HFF-Myc (cell line): ENCODE data around the gene ADARB2.

ENCODE experiments used
- DNase-seq: peaks from one replicate; pipeline ENCODE4 v3.0.0-alpha.2; 2011; ENCODE audit warnings: low read depth; ENCODE audit errors: extremely low read depth
- H3K4me3 ChIP-seq: replicated peaks from 2 replicates; pipeline ENCODE4 v1.5.1; 2011; ENCODE audit warnings: low read depth, mild to moderate bottlenecking, control low read depth, low read length
- TF ChIP-seq, protein P1 (sequence below): IDR thresholded peaks from 2 replicates; pipeline ENCODE4 v1.5.1; 2012; ENCODE audit warnings: mild to moderate bottlenecking, low read depth, low read length, control low read depth; ENCODE audit errors: missing control alignments

ADARB2 gene

DNA sequence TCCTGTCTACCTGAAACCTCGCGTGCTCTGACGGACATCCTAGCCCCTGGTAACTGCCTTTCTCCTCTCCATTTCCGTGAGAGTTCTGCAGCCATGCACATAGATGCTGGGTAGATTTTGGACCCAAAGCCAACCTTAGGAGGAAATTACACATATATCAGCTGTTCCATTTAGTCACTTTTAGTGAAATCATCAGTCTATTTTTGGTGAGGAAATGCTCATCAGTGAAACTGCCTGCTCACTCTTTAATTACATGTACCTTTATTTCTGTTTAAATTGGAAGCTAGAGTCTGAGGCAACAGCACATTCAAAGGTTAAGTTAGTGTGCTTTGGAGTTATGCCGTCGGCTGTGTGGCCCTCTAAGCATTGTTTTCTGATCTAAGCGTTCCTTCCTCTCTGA is 449.8 kb downstream of the ADARB2 start:
- H3K4me3 ChIP-seq, result no peak overlapping the region
- TF ChIP-seq, protein P1, sequence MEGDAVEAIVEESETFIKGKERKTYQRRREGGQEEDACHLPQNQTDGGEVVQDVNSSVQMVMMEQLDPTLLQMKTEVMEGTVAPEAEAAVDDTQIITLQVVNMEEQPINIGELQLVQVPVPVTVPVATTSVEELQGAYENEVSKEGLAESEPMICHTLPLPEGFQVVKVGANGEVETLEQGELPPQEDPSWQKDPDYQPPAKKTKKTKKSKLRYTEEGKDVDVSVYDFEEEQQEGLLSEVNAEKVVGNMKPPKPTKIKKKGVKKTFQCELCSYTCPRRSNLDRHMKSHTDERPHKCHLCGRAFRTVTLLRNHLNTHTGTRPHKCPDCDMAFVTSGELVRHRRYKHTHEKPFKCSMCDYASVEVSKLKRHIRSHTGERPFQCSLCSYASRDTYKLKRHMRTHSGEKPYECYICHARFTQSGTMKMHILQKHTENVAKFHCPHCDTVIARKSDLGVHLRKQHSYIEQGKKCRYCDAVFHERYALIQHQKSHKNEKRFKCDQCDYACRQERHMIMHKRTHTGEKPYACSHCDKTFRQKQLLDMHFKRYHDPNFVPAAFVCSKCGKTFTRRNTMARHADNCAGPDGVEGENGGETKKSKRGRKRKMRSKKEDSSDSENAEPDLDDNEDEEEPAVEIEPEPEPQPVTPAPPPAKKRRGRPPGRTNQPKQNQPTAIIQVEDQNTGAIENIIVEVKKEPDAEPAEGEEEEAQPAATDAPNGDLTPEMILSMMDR, result no peak
- no peak for DNase-seq

DNA sequence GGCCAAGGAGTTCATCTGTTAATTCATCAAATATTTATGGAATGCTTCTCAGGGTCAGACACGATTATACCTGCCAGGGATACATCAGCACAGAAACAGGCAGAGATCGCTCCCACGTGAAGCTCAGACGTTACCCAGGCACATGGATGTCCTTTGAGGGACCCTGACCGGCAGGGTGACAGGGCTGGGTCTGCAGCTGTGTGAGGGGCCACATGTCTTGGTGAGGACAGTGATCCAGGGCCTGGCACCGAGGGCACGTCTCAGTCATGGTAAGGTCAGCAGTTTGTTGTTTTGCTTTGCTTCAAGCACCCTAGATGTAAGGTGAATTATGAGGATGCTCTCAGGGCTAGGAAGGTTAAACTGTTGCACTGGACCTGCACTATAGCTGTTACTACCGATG is 453.2 kb downstream of the ADARB2 start:
- TF ChIP-seq, protein P1, result no peak
- DNase-seq, result no peak
- H3K4me3 ChIP-seq, result no peak overlapping the region

DNA sequence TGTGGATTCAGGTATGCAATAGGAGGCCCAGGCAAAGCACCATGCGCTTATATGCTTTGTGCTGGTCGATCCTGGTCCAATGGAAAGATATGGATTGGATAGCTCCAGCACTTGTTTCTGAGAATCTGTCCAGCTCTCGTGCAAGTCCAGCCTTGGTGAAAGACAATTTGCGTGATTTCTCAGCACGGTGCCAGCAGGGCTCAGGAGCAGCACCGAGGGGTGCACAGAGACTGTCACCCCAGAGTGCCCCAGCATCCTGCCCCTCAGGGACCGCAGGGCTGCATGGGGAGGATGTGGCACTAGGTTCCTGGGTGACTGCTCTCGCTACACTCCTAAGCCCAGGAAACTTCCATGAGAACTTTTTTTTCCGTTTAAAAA is 455.9 kb downstream of the ADARB2 start:
- DNase-seq, result no peak
- H3K4me3 ChIP-seq, result no peak overlapping the region
- TF ChIP-seq, protein P1, result no peak

DNA sequence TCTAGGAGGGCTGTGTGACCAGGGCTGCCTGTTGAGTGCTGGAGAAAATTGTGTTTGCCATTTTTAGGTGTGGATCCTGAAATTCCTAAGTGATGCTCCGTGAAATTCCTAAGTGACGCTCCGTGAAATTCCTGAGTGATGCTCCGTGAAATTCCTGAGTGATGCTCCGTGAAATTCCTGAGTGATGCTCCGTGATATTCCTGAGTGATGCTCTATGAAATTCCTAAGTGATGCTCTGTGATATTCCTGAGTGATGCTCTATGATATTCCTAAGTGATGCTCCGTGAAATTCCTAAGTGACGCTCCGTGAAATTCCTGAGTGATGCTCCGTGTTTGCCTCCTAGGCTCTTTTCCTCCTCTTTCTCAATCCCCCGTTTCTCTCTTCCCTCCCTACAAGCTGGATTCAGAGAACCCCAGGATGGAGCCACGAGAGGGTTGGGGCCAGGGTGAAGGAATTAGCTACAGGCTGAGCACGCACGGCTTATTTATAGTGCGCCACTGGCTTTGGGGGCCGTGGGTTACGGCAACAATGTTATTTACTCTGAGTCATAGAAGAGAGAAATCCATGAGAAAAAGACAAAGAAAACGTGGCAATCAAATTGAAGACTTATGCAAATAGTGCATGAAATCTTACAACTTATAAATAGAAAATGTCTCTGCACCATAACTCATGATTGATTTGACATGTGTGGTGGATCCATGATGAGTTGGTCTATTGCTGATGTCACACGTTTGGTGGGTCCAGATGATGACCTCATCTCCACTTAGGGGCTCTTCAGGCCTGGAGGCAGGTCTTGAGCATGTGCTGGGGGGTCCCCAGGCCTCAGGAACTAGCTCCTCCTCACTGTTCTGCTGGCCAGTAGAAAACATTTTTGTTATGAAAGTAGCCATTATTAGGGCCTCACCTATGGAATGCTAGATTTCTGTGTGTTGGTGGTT is 456.6 kb downstream of the ADARB2 start:
- DNase-seq, result no peak
- no peak overlapping the region for H3K4me3 ChIP-seq
- TF ChIP-seq, protein P1, result no peak

DNA sequence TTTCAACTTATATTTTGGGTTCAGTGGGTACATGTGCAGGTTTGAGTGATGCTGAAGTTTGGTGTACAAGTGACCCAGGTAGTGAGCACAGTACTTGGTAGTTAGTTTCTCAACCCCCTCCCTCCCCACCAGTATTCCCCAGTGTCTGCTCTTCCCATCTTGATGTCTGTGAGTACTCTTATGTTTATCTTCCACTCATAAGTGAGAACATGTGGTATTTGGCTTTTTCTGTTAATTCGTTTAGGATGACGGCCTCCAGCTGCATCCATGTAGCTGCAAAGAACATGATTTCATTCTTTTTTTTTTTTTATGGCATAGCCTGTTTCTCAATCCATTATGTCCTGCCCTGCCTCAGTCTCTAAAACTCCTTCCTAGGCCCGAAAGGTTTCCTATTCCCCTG is 459.0 kb downstream of the ADARB2 start:
- DNase-seq, result no peak
- TF ChIP-seq, protein P1, result no peak
- H3K4me3 ChIP-seq, result no peak overlapping the region

DNA sequence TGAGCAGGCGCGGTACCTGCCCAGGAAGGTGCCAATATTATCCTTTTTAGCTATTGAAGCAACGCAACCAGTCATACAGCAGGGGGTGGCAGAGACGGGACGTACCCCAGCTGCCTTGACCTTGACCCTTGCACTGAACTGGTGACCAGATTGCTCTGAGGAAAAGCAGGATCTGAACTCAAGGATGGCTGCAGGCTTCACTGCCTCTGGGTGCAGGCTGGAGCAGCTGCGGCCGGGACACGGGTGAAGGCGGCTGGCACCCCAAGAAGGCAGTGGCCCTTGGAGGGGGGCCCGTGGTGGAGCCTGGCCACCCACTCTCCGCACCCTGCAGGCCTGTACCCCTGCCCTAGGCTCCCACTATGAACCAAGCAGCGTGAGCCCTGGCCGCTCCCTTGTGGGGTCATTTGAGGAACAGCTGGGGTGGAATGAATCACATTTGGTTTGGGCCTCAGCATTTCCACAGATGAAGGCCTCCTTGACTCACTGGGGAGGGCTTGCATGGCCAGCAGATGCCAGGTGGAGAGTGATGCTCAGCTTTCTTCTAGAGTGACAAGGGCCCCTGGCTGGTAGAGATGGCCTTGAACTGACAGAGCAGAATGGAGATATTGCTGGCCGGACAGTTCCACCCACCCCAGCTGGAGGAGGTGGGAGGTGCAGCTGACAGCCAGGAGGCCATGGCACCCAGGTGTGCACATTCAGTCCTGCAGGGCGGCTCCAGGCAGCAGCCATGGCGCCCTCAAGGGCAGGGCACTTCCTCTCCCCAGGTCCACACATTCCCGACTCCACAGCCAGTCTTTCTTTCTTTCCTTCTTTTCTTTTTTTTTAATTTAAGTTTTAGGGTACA is 462.4 kb downstream of the ADARB2 start:
- DNase-seq, result no peak
- H3K4me3 ChIP-seq, result no peak overlapping the region
- TF ChIP-seq, protein P1, result no peak
